KMS-11 (cell line): ENCODE measurements around the gene TXNDC8.

Source experiments
- H2AFZ ChIP-seq: fragments of 200-600 bp; sonication (generic); 2 replicates; pipeline ENCODE4 v1.6.1; 2016; ENCODE audit warnings: antibody characterized with exemption, mixed run types, low read depth
- H3K27ac ChIP-seq: fragments of 200-600 bp; sonication (generic); 2 replicates; pipeline ENCODE4 v1.6.1; 2016; ENCODE audit warnings: mild to moderate bottlenecking, mixed run types
- H3K27me3 ChIP-seq: fragments of 200-600 bp; sonication (generic); 2 replicates; pipeline ENCODE4 v1.6.1; 2017; ENCODE audit warnings: mild to moderate bottlenecking, low read depth, mixed run types, moderate library complexity; ENCODE audit not compliant: insufficient read depth
- H3K36me3 ChIP-seq: fragments of 200-600 bp; sonication (generic); 2 replicates; pipeline ENCODE4 v1.6.1; 2017; ENCODE audit warnings: mild to moderate bottlenecking, mixed run types; ENCODE audit not compliant: insufficient read depth
- H3K4me1 ChIP-seq: fragments of 200-600 bp; sonication (generic); 2 replicates; pipeline ENCODE4 v1.6.1; 2016; ENCODE audit warnings: mild to moderate bottlenecking, low read depth, mixed run types; ENCODE audit not compliant: poor library complexity, severe bottlenecking
- H3K4me2 ChIP-seq: fragments of 200-600 bp; sonication (generic); 2 replicates; pipeline ENCODE4 v1.7.0; 2016; ENCODE audit warnings: mild to moderate bottlenecking, mixed run types
- H3K4me3 ChIP-seq: fragments of 200-600 bp; sonication (generic); IDR thresholded peaks from 2 replicates; pipeline ENCODE4 v1.6.1; 2017; ENCODE audit warnings: low read depth, low read length, mixed read lengths; ENCODE audit not compliant: insufficient read depth
- H3K79me2 ChIP-seq: fragments of 200-600 bp; sonication (generic); 2 replicates; pipeline ENCODE4 v1.6.1; 2016; ENCODE audit warnings: low read depth, mixed run types; ENCODE audit not compliant: insufficient read depth
- H3K9ac ChIP-seq: fragments of 200-600 bp; sonication (generic); 2 replicates; pipeline ENCODE4 v1.6.1; 2016; ENCODE audit warnings: mild to moderate bottlenecking, mixed run types
- H4K20me1 ChIP-seq: fragments of 200-600 bp; sonication (generic); 2 replicates; pipeline ENCODE4 v1.6.1; 2016; ENCODE audit warnings: mild to moderate bottlenecking, mixed run types; ENCODE audit not compliant: insufficient read depth
- CTCF ChIP-seq: fragments of 200-600 bp; sonication (generic); conservative IDR thresholded peaks from 2 replicates; pipeline ENCODE4 v1.6.1; 2017; ENCODE audit warnings: low read depth, mild to moderate bottlenecking, antibody characterized with exemption, low read length, moderate library complexity, mixed read lengths

TXNDC8 gene

GRCh38 chr9:110256380-110257096 is 81.1 kb downstream of the TXNDC8 start, which contains the start of gene TXN:
Gene TXN, minus strand, starts transcription at chr9:110256507. Its CDS starts 72 bp downstream, at chr9:110256435.
- Histone ChIP-seq H3K4me1 (peaks cover 53% of the 10 kb centered on the region), H3K36me3 (no peaks in the 10 kb centered on the region), H3K79me2 (peaks cover 48% of the 10 kb centered on the region)

GRCh38 chr9:110255463-110256379 is 81.9 kb downstream of the TXNDC8 start:
- H3K9ac ChIP-seq, result peak overlapping the region; percentile 93
- H2AFZ ChIP-seq, result peak overlapping the region; percentile 48
- peaks cover 45% of the 10 kb centered on the region for H4K20me1 ChIP-seq
- H3K27me3 ChIP-seq, result no peaks in the 10 kb centered on the region
- no peak overlapping the region for H3K4me3 ChIP-seq
- 0 out of 2 replicates have a peak, but pooled peaks cover 1% of the 10 kb centered on the region for H3K36me3 ChIP-seq
- peaks cover 56% of the 10 kb centered on the region for H3K79me2 ChIP-seq
- H3K4me1 ChIP-seq, result peaks cover 58% of the 10 kb centered on the region
- peak overlapping the region; percentile 96 for H3K4me2 ChIP-seq
- TF ChIP-seq CTCF, result no peak
- H3K27ac ChIP-seq, result peak overlapping the region; percentile 96

More at GRCh38 chr9:110256380-110257096, 81.1 kb downstream of the TXNDC8 start, which contains the start of gene TXN:
- Histone ChIP-seq H2AFZ (peak within 1 kb of the TSS; percentile 64), H3K4me2 (peak within 1 kb of the TSS; percentile 96), H3K4me3 (no peak within 1 kb of the TSS), H3K27ac (peak within 1 kb of the TSS; percentile 96), H4K20me1 (peaks cover 37% of the 10 kb centered on the region), H3K27me3 (no peaks in the 10 kb centered on the region), H3K9ac (peak within 1 kb of the TSS; percentile 93)
- no peak for TF ChIP-seq CTCF

- H3K36me3 ChIP-seq, result 0 out of 2 replicates have a peak, but pooled peaks cover 8% of the 10 kb centered on the region
- H3K4me1 ChIP-seq, result peaks cover 58% of the 10 kb centered on the region
- H3K4me2 ChIP-seq, result peak overlapping the region; percentile 96
- peak overlapping the region; percentile 48; the same call in 1 of the 2 replicates for H2AFZ ChIP-seq
- H3K9ac ChIP-seq, result peak overlapping the region; percentile 93
- no peak for TF ChIP-seq CTCF
- peaks cover 46% of the 10 kb centered on the region for H4K20me1 ChIP-seq
- H3K27ac ChIP-seq, result peak overlapping the region; percentile 96
- H3K79me2 ChIP-seq, result peaks cover 62% of the 10 kb centered on the region
- no peaks in the 10 kb centered on the region for H3K27me3 ChIP-seq
- H3K4me3 ChIP-seq, result no peak overlapping the region
Measured at GRCh38 chr9:110255034-110255462, 82.6 kb downstream of the TXNDC8 start.

- no peak for TF ChIP-seq CTCF
- H4K20me1 ChIP-seq, result peaks cover 46% of the 10 kb centered on the region
- H3K27ac ChIP-seq, result peak overlapping the region; percentile 11; the same call in 1 of the 2 replicates
Measured at GRCh38 chr9:110254500-110254899, 83.2 kb downstream of the TXNDC8 start.

More at GRCh38 chr9:110254500-110254899, 83.2 kb downstream of the TXNDC8 start:
- peak overlapping the region; percentile 96 for H3K4me2 ChIP-seq
- peak overlapping the region; percentile 93; the same call in 1 of the 2 replicates for H3K9ac ChIP-seq
- H2AFZ ChIP-seq, result no peak overlapping the region
- no peak overlapping the region for H3K4me3 ChIP-seq
- H3K27me3 ChIP-seq, result no peaks in the 10 kb centered on the region
- peaks cover 8% of the 10 kb centered on the region; the same call in 1 of the 2 replicates for H3K36me3 ChIP-seq
- H3K4me1 ChIP-seq, result peaks cover 57% of the 10 kb centered on the region
- peaks cover 68% of the 10 kb centered on the region for H3K79me2 ChIP-seq
